Measurements from ENCODE around the gene PEAK3. TPM values are rescaled to one million over a fixed set of nuclear protein-coding genes. Genes with fewer than 3 reads are reported as not detected.

PEAK3 gene
- total and polyA plus RNA-seq, 9 of the 15 experiments (the other 6 are each of a cell fraction or from before 2014, with no cell fraction given): 0.07 to 0.40 TPM; not detected in 7

DNA sequence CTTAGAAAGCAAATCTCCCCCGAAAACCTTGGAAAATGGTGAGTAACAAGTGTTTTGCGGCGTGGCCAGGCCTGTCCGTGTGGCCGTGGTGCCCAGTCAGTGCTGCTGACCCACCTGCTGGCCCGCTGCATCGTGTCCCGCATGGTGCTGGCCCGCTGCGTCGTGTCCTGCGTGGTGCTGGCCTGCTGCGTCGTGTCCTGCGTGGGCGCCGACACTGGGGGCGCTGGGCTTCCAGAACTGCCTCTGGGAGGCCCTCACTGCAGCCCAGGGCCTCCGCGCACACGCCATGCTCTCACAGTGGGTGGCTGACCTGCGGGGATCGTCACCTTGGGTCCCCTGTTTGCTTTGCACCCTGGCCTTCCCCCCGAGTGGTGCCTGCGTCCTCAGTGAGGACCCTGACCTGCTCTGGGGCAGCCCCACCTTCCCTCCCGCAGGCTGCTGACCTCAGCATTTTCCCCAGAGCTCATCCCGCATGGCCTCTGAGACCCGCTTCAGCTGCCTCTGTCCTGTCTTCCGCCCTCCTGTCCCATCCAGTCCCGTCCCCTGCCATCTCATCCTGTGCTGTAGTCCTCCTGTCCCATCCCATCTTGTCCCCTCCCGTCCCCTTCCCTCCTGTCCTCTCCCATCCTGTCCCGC is 56.4 kb downstream of the PEAK3 start (continued):
- TF ChIP-seq, protein P1, sequence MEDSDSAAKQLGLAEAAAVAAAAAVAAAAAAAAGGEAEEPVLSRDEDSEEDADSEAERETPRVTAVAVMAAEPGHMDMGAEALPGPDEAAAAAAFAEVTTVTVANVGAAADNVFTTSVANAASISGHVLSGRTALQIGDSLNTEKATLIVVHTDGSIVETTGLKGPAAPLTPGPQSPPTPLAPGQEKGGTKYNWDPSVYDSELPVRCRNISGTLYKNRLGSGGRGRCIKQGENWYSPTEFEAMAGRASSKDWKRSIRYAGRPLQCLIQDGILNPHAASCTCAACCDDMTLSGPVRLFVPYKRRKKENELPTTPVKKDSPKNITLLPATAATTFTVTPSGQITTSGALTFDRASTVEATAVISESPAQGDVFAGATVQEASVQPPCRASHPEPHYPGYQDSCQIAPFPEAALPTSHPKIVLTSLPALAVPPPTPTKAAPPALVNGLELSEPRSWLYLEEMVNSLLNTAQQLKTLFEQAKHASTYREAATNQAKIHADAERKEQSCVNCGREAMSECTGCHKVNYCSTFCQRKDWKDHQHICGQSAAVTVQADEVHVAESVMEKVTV (CRISPR knock-in tag; IDR thresholded peaks at IDR 0.05): no peak
- TF ChIP-seq DPF2 (IDR thresholded peaks at IDR 0.05) (no peak), ZNF75A (CRISPR knock-in tag; IDR thresholded peaks at IDR 0.05) (no peak)
- TF ChIP-seq, protein P2, sequence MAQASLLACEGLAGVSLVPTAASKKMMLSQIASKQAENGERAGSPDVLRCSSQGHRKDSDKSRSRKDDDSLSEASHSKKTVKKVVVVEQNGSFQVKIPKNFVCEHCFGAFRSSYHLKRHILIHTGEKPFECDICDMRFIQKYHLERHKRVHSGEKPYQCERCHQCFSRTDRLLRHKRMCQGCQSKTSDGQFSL (CRISPR knock-in tag; IDR thresholded peaks at IDR 0.05): no peak
- TF ChIP-seq, protein P2 (tag; IDR thresholded peaks at IDR 0.05): no peak

GRCh38 chr19:2224754-2225349 is 57.1 kb downstream of the PEAK3 start:
- H3K9me3 ChIP-seq (replicated peaks; ENCODE audit: control insufficient read depth, insufficient read depth, low read depth, low read length): no peaks in the 10 kb centered on the region
- H3K4me2 ChIP-seq (ENCODE audit: insufficient read depth, low read length): no peak overlapping the region
- no peak overlapping the region for H3K9ac ChIP-seq (ENCODE audit: insufficient read depth in 1 of 2, low read depth in 2 of 2, low read length in 2 of 2)
- H3K4me1 ChIP-seq (replicated peaks in 1 of 2; ENCODE audit: control insufficient read depth in 2 of 2, insufficient read depth in 2 of 2, low read length in 2 of 2): peaks cover 0 to 41% of the 10 kb centered on the region in 2 experiments; a peak in 2 of 5 replicates
- FAIRE-seq (no peak), DNase-seq (ENCODE audit: extremely low read depth in 1 of 4, low spot score in 3 of 4) (no peak), ATAC-seq (no peak)
- H4K20me1 ChIP-seq (replicated peaks; ENCODE audit: control insufficient read depth, insufficient read depth, low read length): no peaks in the 10 kb centered on the region
- H3K79me2 ChIP-seq (ENCODE audit: control insufficient read depth, insufficient read depth, low read length): no peaks in the 10 kb centered on the region
- BruUV-seq (replicated peaks): no TSS peak
- H3K9me1 ChIP-seq (ENCODE audit: control insufficient read depth, insufficient read depth, low read length): no peaks in the 10 kb centered on the region
- POLR2A ChIA-PET: interaction anchor here (0.6 kb wide), 1 partner anchor 53 kb away, joined by 3 read pairs; no protein-coding TSS in a partner anchor
- no peaks in the 10 kb centered on the region for H3K27me3 ChIP-seq (ENCODE audit: control insufficient read depth in 2 of 2, insufficient read depth in 2 of 2, low read length in 2 of 2)
- WGBS (ENCODE audit: insufficient coverage, low coverage, missing lambda C conversion rate): 95% methylated on average over 13 of the region's 13 CpGs
- in situ Hi-C loops (cut with MboI) (no loop called here), intact Hi-C loops (cut with micrococcal nuclease) (no loop called here)
- H3K36me3 ChIP-seq (ENCODE audit: control insufficient read depth, insufficient read depth, low read length): peaks cover 91% of the 10 kb centered on the region; the same call in 2 of the 3 replicates
- no peak overlapping the region for H3K27ac ChIP-seq (ENCODE audit: extremely low read depth, low read depth, low read length)
- H3K4me3 ChIP-seq: no peak overlapping the region
- no peak overlapping the region for H2AFZ ChIP-seq (ENCODE audit: low read depth, low read length)
- TF ChIP-seq POLR2G (IDR thresholded peaks at IDR 0.05; ENCODE audit: low read depth, low read length): 0 out of 2 replicates have a peak, but pooled peaks have one; percentile 15
- TF ChIP-seq MYC (IDR thresholded peaks at IDR 0.05; ENCODE audit: low read depth, low read length): no peak
- no peak for TF ChIP-seq MYC (CRISPR knock-in tag; IDR thresholded peaks at IDR 0.05; ENCODE audit: borderline replicate concordance, low read depth)
- CTCF ChIA-PET (ENCODE audit: low intra/inter-chr PET ratio): interaction anchor here (0.6 kb wide), 1 partner anchor 67 kb away, joined by 3 read pairs; no protein-coding TSS in a partner anchor

MicroRNAs encoded within 50 kb of the gene (microRNA counts, 767-probe panel; counts per million panel counts)
- not detected for microRNA hsa-miR-1227

Small RNA genes within 50 kb of the gene (microRNA-seq; reads per million reads assigned to microRNA genes)
- 1.1 reads per million, percentile 10 among the genes with 10 or more reads in this experiment for gene MIR1227 (ENCODE audit: borderline microRNAs expressed)
- not detected for gene MIR4321 (ENCODE audit: borderline microRNAs expressed)

Small RNA genes within 50 kb of the gene (small RNA-seq; reads per million reads assigned to genes)
- gene MIR1227: not detected

Other genes with a start within 250 kb of the PEAK3 start
Only the 7 nearest of the 16 such genes appear.
- 176 and 229 TPM in 2 replicates for gene PLEKHJ1, start 45.8 kb downstream of the PEAK3 start, total RNA-seq (2014; rRNA removed)
- gene PLEKHJ1, start 45.8 kb downstream of the PEAK3 start, total RNA-seq (2014; rRNA removed; fragmentation: Illumina TruSeq; extraction: Trizol): 55.6 and 55.7 TPM in 2 replicates
- gene PLEKHJ1, start 45.8 kb downstream of the PEAK3 start, total RNA-seq (2015; rRNA removed; fragmentation: Illumina TruSeq; extraction: Trizol): 63.9 and 65.6 TPM in 2 replicates
- gene PLEKHJ1, start 45.8 kb downstream of the PEAK3 start, total RNA-seq (2021): 127 and 140 TPM in 2 replicates
- gene PLEKHJ1, start 45.8 kb downstream of the PEAK3 start, polyA plus RNA-seq (2011; rRNA removed): 65.9 and 80.2 TPM in 2 replicates
- gene PLEKHJ1, start 45.8 kb downstream of the PEAK3 start, polyA plus RNA-seq (2014; fragmentation: Illumina TruSeq; extraction: Trizol): 45.9 and 72.0 TPM in 2 replicates
- 1 to 10 TPM; 1.5 to 6.8 TPM for gene PLEKHJ1, start 45.8 kb downstream of the PEAK3 start, polyA plus RNA-seq (2014; fragmentation: Nextera tagmentation; extraction: Ambion mirVana)
- gene PLEKHJ1, start 45.8 kb downstream of the PEAK3 start, polyA plus RNA-seq (2014; rRNA removed): 188 and 193 TPM in 2 replicates
- 50.3 and 111 TPM in 2 replicates for gene SF3A2, start 45.4 kb downstream of the PEAK3 start, total RNA-seq (2014; rRNA removed)
- 4.5 and 5.8 TPM in 2 replicates for gene SF3A2, start 45.4 kb downstream of the PEAK3 start, total RNA-seq (2014; rRNA removed; fragmentation: Illumina TruSeq; extraction: Trizol)
- 22.8 and 30.6 TPM in 2 replicates for gene SF3A2, start 45.4 kb downstream of the PEAK3 start, total RNA-seq (2015; rRNA removed; fragmentation: Illumina TruSeq; extraction: Trizol)
- gene SF3A2, start 45.4 kb downstream of the PEAK3 start, total RNA-seq (2021): 181 and 194 TPM in 2 replicates
- gene SF3A2, start 45.4 kb downstream of the PEAK3 start, polyA plus RNA-seq (2011; rRNA removed): 7.9 and 21.0 TPM in 2 replicates
- 44.6 and 119 TPM in 2 replicates for gene SF3A2, start 45.4 kb downstream of the PEAK3 start, polyA plus RNA-seq (2014; fragmentation: Illumina TruSeq; extraction: Trizol)
- under 1 TPM; 0.17 to 0.35 TPM for gene SF3A2, start 45.4 kb downstream of the PEAK3 start, polyA plus RNA-seq (2014; fragmentation: Nextera tagmentation; extraction: Ambion mirVana)
- 45.9 and 46.7 TPM in 2 replicates for gene SF3A2, start 45.4 kb downstream of the PEAK3 start, polyA plus RNA-seq (2014; rRNA removed)
- 9.4 and 10.7 TPM in 2 replicates for gene AMH, start 32.9 kb downstream of the PEAK3 start, total RNA-seq (2014; rRNA removed)
- 0.13 and 0.29 TPM in 2 replicates for gene AMH, start 32.9 kb downstream of the PEAK3 start, total RNA-seq (2014; rRNA removed; fragmentation: Illumina TruSeq; extraction: Trizol)
- gene AMH, start 32.9 kb downstream of the PEAK3 start, total RNA-seq (2015; rRNA removed; fragmentation: Illumina TruSeq; extraction: Trizol): 2.6 and 3.5 TPM in 2 replicates
- 22.2 and 27.4 TPM in 2 replicates for gene AMH, start 32.9 kb downstream of the PEAK3 start, total RNA-seq (2021)
- 1.7 and 3.6 TPM in 2 replicates for gene AMH, start 32.9 kb downstream of the PEAK3 start, polyA plus RNA-seq (2011; rRNA removed)
- 1.5 and 4.0 TPM in 2 replicates for gene AMH, start 32.9 kb downstream of the PEAK3 start, polyA plus RNA-seq (2014; fragmentation: Illumina TruSeq; extraction: Trizol)
- gene AMH, start 32.9 kb downstream of the PEAK3 start, polyA plus RNA-seq (2014; fragmentation: Nextera tagmentation; extraction: Ambion mirVana): not detected
- 19.2 and 23.6 TPM in 2 replicates for gene AMH, start 32.9 kb downstream of the PEAK3 start, polyA plus RNA-seq (2014; rRNA removed)
- gene JSRP1, start 25.8 kb downstream of the PEAK3 start, total RNA-seq (2014; rRNA removed): 0.29 TPM in 1 of 2 replicates, not detected in the other
- 0.40 and 0.45 TPM in 2 replicates for gene JSRP1, start 25.8 kb downstream of the PEAK3 start, total RNA-seq (2014; rRNA removed; fragmentation: Illumina TruSeq; extraction: Trizol)
- 0.51 and 0.57 TPM in 2 replicates for gene JSRP1, start 25.8 kb downstream of the PEAK3 start, total RNA-seq (2015; rRNA removed; fragmentation: Illumina TruSeq; extraction: Trizol)
- gene JSRP1, start 25.8 kb downstream of the PEAK3 start, total RNA-seq (2021): 0.58 and 0.78 TPM in 2 replicates
- not detected in 2 replicates for gene JSRP1, start 25.8 kb downstream of the PEAK3 start, polyA plus RNA-seq (2011; rRNA removed)
- gene JSRP1, start 25.8 kb downstream of the PEAK3 start, polyA plus RNA-seq (2014; fragmentation: Illumina TruSeq; extraction: Trizol): not detected in 2 replicates
- under 1 TPM in 1 of 2 experiments, not detected in 1; 0.08 TPM for gene JSRP1, start 25.8 kb downstream of the PEAK3 start, polyA plus RNA-seq (2014; fragmentation: Nextera tagmentation; extraction: Ambion mirVana)
- gene JSRP1, start 25.8 kb downstream of the PEAK3 start, polyA plus RNA-seq (2014; rRNA removed): 1.2 and 2.1 TPM in 2 replicates
- 0.05 TPM in 1 of 2 replicates, not detected in the other for gene LINGO3, start 26.0 kb upstream of the PEAK3 start, total RNA-seq (2014; rRNA removed)
- gene LINGO3, start 26.0 kb upstream of the PEAK3 start, total RNA-seq (2014; rRNA removed; fragmentation: Illumina TruSeq; extraction: Trizol): not detected in 2 replicates
- gene LINGO3, start 26.0 kb upstream of the PEAK3 start, total RNA-seq (2015; rRNA removed; fragmentation: Illumina TruSeq; extraction: Trizol): not detected in 2 replicates
- gene LINGO3, start 26.0 kb upstream of the PEAK3 start, total RNA-seq (2021): not detected in 2 replicates
- gene LINGO3, start 26.0 kb upstream of the PEAK3 start, polyA plus RNA-seq (2011; rRNA removed): 0.03 and 0.07 TPM in 2 replicates
- not detected in 2 replicates for gene LINGO3, start 26.0 kb upstream of the PEAK3 start, polyA plus RNA-seq (2014; fragmentation: Illumina TruSeq; extraction: Trizol)
- under 1 TPM in 1 of 2 experiments, not detected in 1; 0.03 TPM for gene LINGO3, start 26.0 kb upstream of the PEAK3 start, polyA plus RNA-seq (2014; fragmentation: Nextera tagmentation; extraction: Ambion mirVana)
- gene LINGO3, start 26.0 kb upstream of the PEAK3 start, polyA plus RNA-seq (2014; rRNA removed): not detected in 2 replicates
- gene LSM7, start 46.4 kb upstream of the PEAK3 start, total RNA-seq (2014; rRNA removed): 408 and 578 TPM in 2 replicates
- gene LSM7, start 46.4 kb upstream of the PEAK3 start, total RNA-seq (2014; rRNA removed; fragmentation: Illumina TruSeq; extraction: Trizol): 117 and 146 TPM in 2 replicates
- 261 and 265 TPM in 2 replicates for gene LSM7, start 46.4 kb upstream of the PEAK3 start, total RNA-seq (2015; rRNA removed; fragmentation: Illumina TruSeq; extraction: Trizol)
- 284 and 286 TPM in 2 replicates for gene LSM7, start 46.4 kb upstream of the PEAK3 start, total RNA-seq (2021)
- 450 and 480 TPM in 2 replicates for gene LSM7, start 46.4 kb upstream of the PEAK3 start, polyA plus RNA-seq (2011; rRNA removed)
- gene LSM7, start 46.4 kb upstream of the PEAK3 start, polyA plus RNA-seq (2014; fragmentation: Illumina TruSeq; extraction: Trizol): 147 and 242 TPM in 2 replicates
- gene LSM7, start 46.4 kb upstream of the PEAK3 start, polyA plus RNA-seq (2014; fragmentation: Nextera tagmentation; extraction: Ambion mirVana): 100 to 1,000 TPM in 1 of 2 experiments, 10 to 100 TPM in 1; 40.5 to 147 TPM
- gene LSM7, start 46.4 kb upstream of the PEAK3 start, polyA plus RNA-seq (2014; rRNA removed): 650 and 690 TPM in 2 replicates
- gene SPPL2B, start 46.5 kb upstream of the PEAK3 start, total RNA-seq (2014; rRNA removed): 32.0 and 33.9 TPM in 2 replicates
- gene SPPL2B, start 46.5 kb upstream of the PEAK3 start, total RNA-seq (2014; rRNA removed; fragmentation: Illumina TruSeq; extraction: Trizol): 2.6 and 4.1 TPM in 2 replicates
- 15.1 and 16.9 TPM in 2 replicates for gene SPPL2B, start 46.5 kb upstream of the PEAK3 start, total RNA-seq (2015; rRNA removed; fragmentation: Illumina TruSeq; extraction: Trizol)
- 63.6 and 74.0 TPM in 2 replicates for gene SPPL2B, start 46.5 kb upstream of the PEAK3 start, total RNA-seq (2021)
- gene SPPL2B, start 46.5 kb upstream of the PEAK3 start, polyA plus RNA-seq (2011; rRNA removed): 24.9 and 30.0 TPM in 2 replicates
- 8.4 and 19.9 TPM in 2 replicates for gene SPPL2B, start 46.5 kb upstream of the PEAK3 start, polyA plus RNA-seq (2014; fragmentation: Illumina TruSeq; extraction: Trizol)
- gene SPPL2B, start 46.5 kb upstream of the PEAK3 start, polyA plus RNA-seq (2014; fragmentation: Nextera tagmentation; extraction: Ambion mirVana): under 1 TPM; 0.20 to 0.29 TPM
- 62.9 and 81.2 TPM in 2 replicates for gene SPPL2B, start 46.5 kb upstream of the PEAK3 start, polyA plus RNA-seq (2014; rRNA removed)